Neural cell (in vitro differentiated cells): ENCODE results near the gene IFIT5.

ENCODE experiments used
- CTCF ChIP-seq: fragments of 450-650 bp; IDR thresholded peaks from 2 replicates; pipeline ENCODE4 v1.5.1; 2014; ENCODE audit warnings: antibody characterized with exemption, mild to moderate bottlenecking, moderate library complexity; ENCODE audit not compliant: poor library complexity, severe bottlenecking
- EP300 ChIP-seq: fragments of 450-650 bp; conservative IDR thresholded peaks from 2 replicates; pipeline ENCODE4 v1.6.1; 2014; ENCODE audit warnings: antibody characterized with exemption, mild to moderate bottlenecking, moderate library complexity; ENCODE audit not compliant: poor library complexity, severe bottlenecking
- REST ChIP-seq: IDR thresholded peaks from 2 replicates; pipeline ENCODE4 v1.6.1; 2012; ENCODE audit warnings: borderline replicate concordance

DNA sequence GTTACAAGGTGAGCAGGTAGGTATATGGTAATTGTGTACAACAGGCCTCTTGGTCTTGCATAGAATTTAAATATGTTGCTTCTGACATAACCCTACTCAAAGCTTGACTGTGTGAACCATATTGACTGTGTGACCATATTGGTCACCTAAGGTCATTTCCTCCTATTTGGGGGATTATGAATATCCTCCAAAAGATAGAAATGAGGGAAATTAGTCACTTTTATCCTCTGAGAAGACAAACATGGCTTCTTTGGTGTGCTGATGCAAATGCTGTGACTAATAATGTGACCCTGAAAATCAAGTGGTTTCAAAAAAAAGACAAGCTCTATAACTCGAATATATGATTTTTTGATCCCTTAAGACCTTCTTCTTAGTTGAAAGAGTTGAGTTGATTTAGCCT lies 27.9 kb downstream of the IFIT5 start:
- TF ChIP-seq REST (no peak), CTCF (no peak), EP300 (no peak)
